ENCODE data around the gene VSTM1.

DNA sequence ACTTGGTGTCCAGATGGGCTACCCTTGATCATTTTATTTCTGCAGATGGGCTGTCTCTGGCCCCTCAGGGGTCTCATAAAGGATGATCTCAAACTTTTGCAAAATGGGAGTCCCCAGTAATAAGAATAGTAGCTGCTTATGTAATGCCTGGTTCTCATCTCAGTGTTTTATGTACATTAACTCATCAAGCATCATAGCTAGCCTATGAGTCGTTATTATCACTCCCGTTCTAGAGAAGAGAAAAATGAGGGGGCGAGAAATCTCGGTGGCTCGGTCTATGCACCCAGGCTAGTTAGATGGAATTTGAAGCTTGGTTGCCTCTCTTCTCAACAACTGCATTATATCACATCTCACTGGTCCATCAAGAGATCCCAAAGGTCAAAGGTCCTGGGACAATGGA, 68.9 kb downstream of the VSTM1 start:
- no peak for TF ChIP-seq SETDB1 (IDR thresholded peaks at IDR 0.05; ENCODE audit: insufficient read length, low read length)
- TF ChIP-seq, protein P1, sequence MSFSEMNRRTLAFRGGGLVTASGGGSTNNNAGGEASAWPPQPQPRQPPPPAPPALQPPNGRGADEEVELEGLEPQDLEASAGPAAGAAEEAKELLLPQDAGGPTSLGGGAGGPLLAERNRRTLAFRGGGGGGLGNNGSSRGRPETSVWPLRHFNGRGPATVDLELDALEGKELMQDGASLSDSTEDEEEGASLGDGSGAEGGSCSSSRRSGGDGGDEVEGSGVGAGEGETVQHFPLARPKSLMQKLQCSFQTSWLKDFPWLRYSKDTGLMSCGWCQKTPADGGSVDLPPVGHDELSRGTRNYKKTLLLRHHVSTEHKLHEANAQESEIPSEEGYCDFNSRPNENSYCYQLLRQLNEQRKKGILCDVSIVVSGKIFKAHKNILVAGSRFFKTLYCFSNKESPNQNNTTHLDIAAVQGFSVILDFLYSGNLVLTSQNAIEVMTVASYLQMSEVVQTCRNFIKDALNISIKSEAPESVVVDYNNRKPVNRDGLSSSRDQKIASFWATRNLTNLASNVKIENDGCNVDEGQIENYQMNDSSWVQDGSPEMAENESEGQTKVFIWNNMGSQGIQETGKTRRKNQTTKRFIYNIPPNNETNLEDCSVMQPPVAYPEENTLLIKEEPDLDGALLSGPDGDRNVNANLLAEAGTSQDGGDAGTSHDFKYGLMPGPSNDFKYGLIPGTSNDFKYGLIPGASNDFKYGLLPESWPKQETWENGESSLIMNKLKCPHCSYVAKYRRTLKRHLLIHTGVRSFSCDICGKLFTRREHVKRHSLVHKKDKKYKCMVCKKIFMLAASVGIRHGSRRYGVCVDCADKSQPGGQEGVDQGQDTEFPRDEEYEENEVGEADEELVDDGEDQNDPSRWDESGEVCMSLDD (tag by site-specific recombination; IDR thresholded peaks at IDR 0.05): no peak
- TF ChIP-seq ZNF121 (tag by site-specific recombination; IDR thresholded peaks at IDR 0.05): no peak
- TF ChIP-seq ZFP3 (tag by site-specific recombination; IDR thresholded peaks at IDR 0.05; ENCODE audit: low read depth): no peak
- TF ChIP-seq PRDM1 (tag by site-specific recombination; IDR thresholded peaks at IDR 0.05): no peak
- TF ChIP-seq, protein P2, sequence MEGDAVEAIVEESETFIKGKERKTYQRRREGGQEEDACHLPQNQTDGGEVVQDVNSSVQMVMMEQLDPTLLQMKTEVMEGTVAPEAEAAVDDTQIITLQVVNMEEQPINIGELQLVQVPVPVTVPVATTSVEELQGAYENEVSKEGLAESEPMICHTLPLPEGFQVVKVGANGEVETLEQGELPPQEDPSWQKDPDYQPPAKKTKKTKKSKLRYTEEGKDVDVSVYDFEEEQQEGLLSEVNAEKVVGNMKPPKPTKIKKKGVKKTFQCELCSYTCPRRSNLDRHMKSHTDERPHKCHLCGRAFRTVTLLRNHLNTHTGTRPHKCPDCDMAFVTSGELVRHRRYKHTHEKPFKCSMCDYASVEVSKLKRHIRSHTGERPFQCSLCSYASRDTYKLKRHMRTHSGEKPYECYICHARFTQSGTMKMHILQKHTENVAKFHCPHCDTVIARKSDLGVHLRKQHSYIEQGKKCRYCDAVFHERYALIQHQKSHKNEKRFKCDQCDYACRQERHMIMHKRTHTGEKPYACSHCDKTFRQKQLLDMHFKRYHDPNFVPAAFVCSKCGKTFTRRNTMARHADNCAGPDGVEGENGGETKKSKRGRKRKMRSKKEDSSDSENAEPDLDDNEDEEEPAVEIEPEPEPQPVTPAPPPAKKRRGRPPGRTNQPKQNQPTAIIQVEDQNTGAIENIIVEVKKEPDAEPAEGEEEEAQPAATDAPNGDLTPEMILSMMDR (tag by site-specific recombination; IDR thresholded peaks at IDR 0.05): no peak
- TF ChIP-seq ZNF24 (tag by site-specific recombination; IDR thresholded peaks at IDR 0.05): no peak
- no peak for TF ChIP-seq ZNF274 (IDR thresholded peaks at IDR 0.05; ENCODE audit: low read length)
- no peak for TF ChIP-seq ZNF274 (tag by site-specific recombination; IDR thresholded peaks at IDR 0.05; ENCODE audit: borderline replicate concordance)
- TF ChIP-seq IKZF3 (tag by site-specific recombination; IDR thresholded peaks at IDR 0.05): no peak
- TF ChIP-seq ZNF16 (tag by site-specific recombination; IDR thresholded peaks at IDR 0.05; ENCODE audit: low read depth): no peak
- TF ChIP-seq, protein P3, sequence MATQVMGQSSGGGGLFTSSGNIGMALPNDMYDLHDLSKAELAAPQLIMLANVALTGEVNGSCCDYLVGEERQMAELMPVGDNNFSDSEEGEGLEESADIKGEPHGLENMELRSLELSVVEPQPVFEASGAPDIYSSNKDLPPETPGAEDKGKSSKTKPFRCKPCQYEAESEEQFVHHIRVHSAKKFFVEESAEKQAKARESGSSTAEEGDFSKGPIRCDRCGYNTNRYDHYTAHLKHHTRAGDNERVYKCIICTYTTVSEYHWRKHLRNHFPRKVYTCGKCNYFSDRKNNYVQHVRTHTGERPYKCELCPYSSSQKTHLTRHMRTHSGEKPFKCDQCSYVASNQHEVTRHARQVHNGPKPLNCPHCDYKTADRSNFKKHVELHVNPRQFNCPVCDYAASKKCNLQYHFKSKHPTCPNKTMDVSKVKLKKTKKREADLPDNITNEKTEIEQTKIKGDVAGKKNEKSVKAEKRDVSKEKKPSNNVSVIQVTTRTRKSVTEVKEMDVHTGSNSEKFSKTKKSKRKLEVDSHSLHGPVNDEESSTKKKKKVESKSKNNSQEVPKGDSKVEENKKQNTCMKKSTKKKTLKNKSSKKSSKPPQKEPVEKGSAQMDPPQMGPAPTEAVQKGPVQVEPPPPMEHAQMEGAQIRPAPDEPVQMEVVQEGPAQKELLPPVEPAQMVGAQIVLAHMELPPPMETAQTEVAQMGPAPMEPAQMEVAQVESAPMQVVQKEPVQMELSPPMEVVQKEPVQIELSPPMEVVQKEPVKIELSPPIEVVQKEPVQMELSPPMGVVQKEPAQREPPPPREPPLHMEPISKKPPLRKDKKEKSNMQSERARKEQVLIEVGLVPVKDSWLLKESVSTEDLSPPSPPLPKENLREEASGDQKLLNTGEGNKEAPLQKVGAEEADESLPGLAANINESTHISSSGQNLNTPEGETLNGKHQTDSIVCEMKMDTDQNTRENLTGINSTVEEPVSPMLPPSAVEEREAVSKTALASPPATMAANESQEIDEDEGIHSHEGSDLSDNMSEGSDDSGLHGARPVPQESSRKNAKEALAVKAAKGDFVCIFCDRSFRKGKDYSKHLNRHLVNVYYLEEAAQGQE (tag by site-specific recombination; IDR thresholded peaks at IDR 0.05): no peak
